Keratinocyte (primary cell): ENCODE data around the gene RCSD1.

ENCODE experiments used
- EZH2 ChIP-seq: IDR thresholded peaks from one replicate; pipeline ENCODE4 v1.6.1; 2012; ENCODE audit warnings: inconsistent platforms, mild to moderate bottlenecking, low read length, moderate library complexity
- TF ChIP-seq, protein P1 (sequence below), 3 experiments: IDR thresholded peaks in 1 of 3; conservative IDR thresholded peaks in 1 of 3; optimal IDR thresholded peaks in 1 of 3; 2 replicates in 2 of 3; 3 replicates in 1 of 3; pipeline versions ENCODE3 to v1.5.1; 2011; ENCODE audit warnings: low read length in 3 of 3, mild to moderate bottlenecking in 3 of 3, moderate library complexity in 2 of 3, control low read depth in 1 of 3, inconsistent platforms in 1 of 3; ENCODE audit not compliant: insufficient read depth in 2 of 3; ENCODE audit errors: extremely low read depth in 1 of 3

DNA sequence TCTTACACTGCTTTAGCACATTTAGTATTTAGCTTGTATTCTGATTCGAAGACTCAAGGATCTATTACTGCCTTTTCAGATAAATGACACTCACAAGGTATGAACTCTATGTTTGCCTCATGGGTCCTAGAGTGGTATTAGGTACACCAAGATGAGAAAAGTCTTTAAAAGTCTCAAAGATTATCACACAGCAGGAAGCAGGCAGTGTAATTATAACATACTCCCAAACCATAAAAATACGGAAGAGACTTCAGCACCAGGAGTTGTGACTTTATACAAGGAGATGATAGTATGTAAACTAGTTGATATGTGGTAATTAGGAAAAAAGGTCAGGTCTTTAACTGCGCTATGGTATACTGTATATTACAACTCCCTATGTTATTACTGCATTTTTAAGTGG lies 11.2 kb upstream of the RCSD1 start:
- TF ChIP-seq, protein P1, sequence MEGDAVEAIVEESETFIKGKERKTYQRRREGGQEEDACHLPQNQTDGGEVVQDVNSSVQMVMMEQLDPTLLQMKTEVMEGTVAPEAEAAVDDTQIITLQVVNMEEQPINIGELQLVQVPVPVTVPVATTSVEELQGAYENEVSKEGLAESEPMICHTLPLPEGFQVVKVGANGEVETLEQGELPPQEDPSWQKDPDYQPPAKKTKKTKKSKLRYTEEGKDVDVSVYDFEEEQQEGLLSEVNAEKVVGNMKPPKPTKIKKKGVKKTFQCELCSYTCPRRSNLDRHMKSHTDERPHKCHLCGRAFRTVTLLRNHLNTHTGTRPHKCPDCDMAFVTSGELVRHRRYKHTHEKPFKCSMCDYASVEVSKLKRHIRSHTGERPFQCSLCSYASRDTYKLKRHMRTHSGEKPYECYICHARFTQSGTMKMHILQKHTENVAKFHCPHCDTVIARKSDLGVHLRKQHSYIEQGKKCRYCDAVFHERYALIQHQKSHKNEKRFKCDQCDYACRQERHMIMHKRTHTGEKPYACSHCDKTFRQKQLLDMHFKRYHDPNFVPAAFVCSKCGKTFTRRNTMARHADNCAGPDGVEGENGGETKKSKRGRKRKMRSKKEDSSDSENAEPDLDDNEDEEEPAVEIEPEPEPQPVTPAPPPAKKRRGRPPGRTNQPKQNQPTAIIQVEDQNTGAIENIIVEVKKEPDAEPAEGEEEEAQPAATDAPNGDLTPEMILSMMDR (optimal IDR thresholded peaks at IDR 0.05 in 1 of 3, IDR thresholded peaks at IDR 0.05 in 1 of 3, conservative IDR thresholded peaks at IDR 0.05 in 1 of 3; ENCODE audit: extremely low read depth in 1 of 3, insufficient read depth in 2 of 3, low read length in 3 of 3): no peak
- TF ChIP-seq EZH2: no peak
